VCaP (cell line): ENCODE data around the gene CTNNA2.

ENCODE experiments used
- H3K27ac ChIP-seq: fragments of 450-650 bp; 2 replicates; pipeline ENCODE4 v1.5.1; 2017
- CTCF ChIP-seq: fragments of 450-650 bp; conservative IDR thresholded peaks from 2 replicates; pipeline ENCODE4 v1.5.1; 2017; ENCODE audit warnings: mild to moderate bottlenecking, moderate library complexity

Gene CTNNA2

DNA sequence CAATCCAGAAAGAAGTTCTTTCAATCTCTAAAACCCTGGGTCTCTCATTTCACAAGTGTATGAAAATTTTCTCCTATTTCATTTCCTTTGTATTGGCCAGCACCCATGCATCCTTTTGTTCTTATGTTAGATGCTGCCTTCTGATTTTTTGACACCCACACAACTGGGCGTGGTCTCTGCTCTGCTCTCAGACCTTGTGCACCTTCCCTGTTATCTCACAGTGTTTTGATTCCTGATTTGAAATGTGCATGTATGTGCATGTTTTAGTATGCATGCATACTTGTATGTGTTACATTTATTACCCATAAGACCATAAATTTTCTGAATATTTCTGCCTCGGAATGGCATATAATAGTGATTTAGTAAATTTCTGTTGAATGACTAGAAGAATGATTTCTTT lies 152.2 kb downstream of the CTNNA2 start:
- TF ChIP-seq CTCF: no peak
- no peak overlapping the region for H3K27ac ChIP-seq

DNA sequence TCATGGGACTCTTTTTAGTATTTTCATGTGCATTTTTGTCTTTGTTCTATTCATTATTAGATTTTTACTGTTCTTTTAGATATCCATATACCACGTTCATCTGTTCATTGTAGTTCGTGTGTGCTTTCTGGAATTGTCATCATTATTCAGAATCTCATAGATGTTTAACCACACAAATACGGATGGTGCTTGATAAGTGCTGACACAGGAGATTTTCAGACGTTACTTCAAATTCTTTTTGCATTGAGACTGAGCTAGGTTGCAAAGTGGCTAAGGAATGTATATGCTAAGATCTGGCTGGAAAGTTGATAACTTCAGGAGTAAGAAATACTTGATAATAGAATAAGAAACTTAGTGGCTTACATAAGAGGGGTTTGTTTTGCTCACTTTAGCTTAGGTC lies 153.6 kb downstream of the CTNNA2 start:
- H3K27ac ChIP-seq: no peak overlapping the region
- TF ChIP-seq CTCF: no peak

- no peak overlapping the region for H3K27ac ChIP-seq
- TF ChIP-seq CTCF: no peak
These were observed 156.9 kb downstream of the CTNNA2 start for GRCh38 chr2:79669714-79670113.

- no peak for TF ChIP-seq CTCF
- no peak overlapping the region for H3K27ac ChIP-seq
These were observed 157.3 kb downstream of the CTNNA2 start for GRCh38 chr2:79670198-79670597.

DNA sequence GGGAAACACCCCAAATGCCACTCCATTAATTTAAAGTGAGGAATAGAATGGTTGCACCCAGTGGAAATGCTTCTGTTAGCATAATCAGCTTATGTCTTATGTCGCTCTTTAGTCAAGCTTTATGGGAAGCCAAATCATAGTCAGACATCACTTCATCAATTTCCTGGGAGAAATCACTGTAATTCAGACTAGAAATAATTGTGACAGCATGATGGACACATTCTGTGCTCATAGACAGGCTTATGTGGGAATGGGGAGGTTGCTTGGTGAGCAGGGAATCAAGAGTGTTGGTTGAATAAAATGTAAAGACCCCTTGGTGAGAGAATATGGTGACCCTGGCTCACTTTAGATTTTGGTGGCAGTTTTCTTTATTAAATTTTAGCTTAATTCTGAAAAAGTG lies 174.0 kb downstream of the CTNNA2 start:
- H3K27ac ChIP-seq: peak overlapping the region; percentile 60
- TF ChIP-seq CTCF: no peak

- TF ChIP-seq CTCF: no peak
These were observed 182.4 kb downstream of the CTNNA2 start for GRCh38 chr2:79695248-79695647.

DNA sequence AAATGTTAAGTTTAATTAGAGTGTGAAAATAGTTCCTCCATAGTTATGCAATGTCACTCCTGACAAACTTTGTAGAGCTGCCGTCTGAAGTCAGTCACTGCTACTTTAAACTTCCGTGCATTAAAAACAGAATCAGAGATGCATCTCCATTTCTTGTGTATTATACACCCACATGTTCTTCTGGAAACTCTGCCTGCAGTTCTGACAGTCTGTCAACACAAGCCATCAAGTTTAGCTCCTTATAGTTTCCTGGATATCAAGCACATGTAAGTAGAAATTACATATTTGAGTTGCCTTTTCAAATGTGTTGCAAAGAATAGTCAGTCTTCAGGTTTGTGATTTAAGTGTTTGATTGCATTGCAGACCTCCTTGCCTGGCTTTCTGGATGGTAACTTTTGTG lies 184.3 kb downstream of the CTNNA2 start:
- no peak for TF ChIP-seq CTCF
- H3K27ac ChIP-seq: no peak overlapping the region

More at GRCh38 chr2:79695248-79695647, 182.4 kb downstream of the CTNNA2 start:
- no peak overlapping the region for H3K27ac ChIP-seq

- no peak for TF ChIP-seq CTCF
- no peak overlapping the region for H3K27ac ChIP-seq
These were observed 187.8 kb downstream of the CTNNA2 start for GRCh38 chr2:79700651-79701050.
